HCT116 (cell line): ENCODE measurements around the gene RNF166.

ENCODE experiments used
- POLR2A ChIP-seq: IDR thresholded peaks from 2 replicates; pipeline ENCODE4 v1.7.0; 2011; ENCODE audit warnings: borderline replicate concordance; ENCODE audit not compliant: insufficient read depth, insufficient read length; ENCODE audit errors: extremely low read depth
- POLR2AphosphoS5 ChIP-seq: IDR thresholded peaks from 2 replicates; pipeline ENCODE4 v1.6.1; 2011; ENCODE audit warnings: mild to moderate bottlenecking, low read depth, low read length, moderate library complexity
- SP1 ChIP-seq: IDR thresholded peaks from 2 replicates; pipeline ENCODE4 v1.6.1; 2012; ENCODE audit warnings: low read depth

DNA sequence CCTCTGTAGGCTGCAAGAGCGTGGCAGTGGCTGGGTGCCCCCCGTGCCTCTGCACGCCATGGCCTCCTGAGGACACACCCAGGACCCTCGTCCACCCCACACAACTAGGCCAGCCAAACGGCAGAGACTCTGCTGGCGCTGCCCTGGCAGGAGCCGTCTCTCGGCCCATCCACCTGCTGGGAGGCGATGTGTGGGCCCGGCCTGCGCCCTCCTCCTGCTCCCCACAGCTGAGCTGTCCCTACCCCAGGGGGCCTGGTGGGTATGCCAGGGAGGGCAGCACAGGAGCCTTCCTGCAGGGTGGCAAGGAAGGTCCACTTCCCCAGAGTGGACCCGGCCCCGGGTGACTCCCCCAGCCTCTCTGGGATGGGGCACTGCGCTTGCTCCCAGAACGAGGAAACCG lies 7.0 kb downstream of the RNF166 start:
- TF ChIP-seq POLR2A: no peak
- TF ChIP-seq SP1: no peak
- no peak for TF ChIP-seq POLR2AphosphoS5
